GM18502 (cell line): ENCODE measurements around the gene DHRSX.
"Not testable (repeated sequence)": the region's sequence is repeated elsewhere in the genome, so short reads cannot be mapped to it uniquely, and the experiment has no call there.

ENCODE experiments used
- ATAC-seq: cut with Tn5 transposase; IDR thresholded peaks from one replicate; pipeline ENCODE4 v1.9.1; 2021; ENCODE audit warnings: mild to moderate bottlenecking; ENCODE audit not compliant: unreplicated experiment, poor library complexity

The DHRSX gene

GRCh38 chrX:2434270-2435163 lies 66.3 kb downstream of the DHRSX start:
- no peak for ATAC-seq

GRCh38 chrX:2432298-2432863 lies 68.4 kb downstream of the DHRSX start:
- ATAC-seq: no peak

DNA sequence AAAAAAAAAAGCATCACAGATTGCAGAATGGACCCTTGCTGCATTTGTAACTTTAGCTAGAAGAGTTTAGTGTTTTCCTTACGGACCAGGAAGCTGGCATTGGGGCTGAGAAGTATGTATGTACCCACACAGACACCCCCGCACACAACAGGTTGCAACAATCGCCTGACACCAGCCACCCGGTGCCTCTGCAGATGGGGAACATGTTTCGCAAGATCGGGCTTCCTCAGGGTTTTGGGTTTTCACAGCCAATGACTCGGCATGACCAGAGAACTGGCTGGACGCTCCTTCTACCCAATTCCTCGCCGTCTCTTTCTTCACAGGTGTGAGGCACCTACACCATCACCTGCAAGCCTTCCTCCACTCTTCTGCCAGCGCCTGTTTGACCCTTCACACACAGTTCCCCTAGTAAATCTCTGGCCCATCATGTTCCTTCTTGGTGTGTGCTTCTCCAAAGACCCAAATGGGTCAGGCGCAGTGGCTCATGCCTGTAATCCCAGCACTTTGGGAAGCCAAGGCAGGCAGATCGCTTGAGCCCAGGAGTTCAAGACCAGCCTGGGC lies 70.4 kb downstream of the DHRSX start:
- ATAC-seq: no peak

GRCh38 chrX:2427737-2428136 lies 73.0 kb downstream of the DHRSX start:
- ATAC-seq: no peak

DNA sequence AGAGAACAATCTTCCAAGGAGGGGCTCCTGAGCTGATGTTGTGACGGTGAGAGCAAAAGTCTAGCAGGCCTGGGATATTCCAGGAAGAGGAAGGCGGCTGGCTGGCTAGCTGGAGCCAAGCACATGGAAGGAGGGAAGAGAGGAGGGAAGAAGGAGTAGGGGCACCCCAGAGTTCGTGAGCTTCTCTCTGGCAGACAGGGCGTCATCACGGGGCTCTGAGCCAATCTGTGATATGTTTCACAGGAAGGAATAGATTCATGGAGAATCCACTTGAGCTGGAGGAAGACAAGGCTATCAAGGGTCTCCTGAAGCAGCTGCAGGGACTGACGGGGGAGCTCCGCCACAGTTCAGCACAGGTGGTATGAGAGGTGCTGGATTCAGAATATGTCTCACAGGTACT lies 73.6 kb downstream of the DHRSX start:
- ATAC-seq: no peak

- ATAC-seq: no peak
These were observed 74.4 kb downstream of the DHRSX start for GRCh38 chrX:2426289-2426882.

GRCh38 chrX:2425286-2426071 lies 75.3 kb downstream of the DHRSX start:
- ATAC-seq: no peak

GRCh38 chrX:2424317-2424716 lies 76.5 kb downstream of the DHRSX start:
- ATAC-seq: no peak

DNA sequence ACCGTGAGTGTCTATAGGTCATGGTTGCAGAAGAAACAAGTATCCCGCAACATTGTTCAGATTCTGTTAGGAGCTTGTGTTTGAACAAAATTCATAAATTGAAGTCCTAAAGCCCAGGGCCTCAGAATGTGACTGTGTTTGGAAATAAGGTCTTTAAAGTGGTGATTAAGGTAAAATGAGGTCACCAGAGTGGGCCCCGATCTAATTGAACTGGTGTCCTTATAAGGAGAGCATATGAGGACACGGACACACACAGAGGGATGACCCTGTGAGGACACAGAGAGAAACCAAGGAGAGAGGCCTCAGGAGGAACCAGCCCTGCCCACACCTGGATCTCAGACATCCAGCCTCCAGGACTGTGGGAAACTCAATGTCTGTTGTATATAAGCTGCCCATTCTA lies 76.9 kb downstream of the DHRSX start:
- ATAC-seq: no peak

DNA sequence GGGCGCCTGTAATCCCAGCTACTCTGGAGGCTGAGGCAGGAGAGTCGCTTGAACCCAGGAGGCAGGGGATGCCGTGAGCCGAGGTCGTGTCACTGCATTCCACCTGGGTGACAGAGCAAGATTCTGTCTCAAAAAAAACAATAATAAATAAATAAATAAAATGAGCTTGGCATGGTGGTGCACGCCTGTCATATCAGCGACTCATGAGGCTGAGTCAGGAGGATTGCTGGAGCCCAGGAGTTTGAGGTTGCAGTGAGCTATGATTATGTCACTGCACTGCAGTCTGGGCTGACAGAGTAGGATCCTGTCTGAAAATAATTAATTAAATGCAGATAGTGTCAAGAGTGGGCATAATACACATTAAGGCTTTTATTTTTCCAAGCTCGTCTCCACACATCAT lies 77.5 kb downstream of the DHRSX start:
- ATAC-seq: no peak

DNA sequence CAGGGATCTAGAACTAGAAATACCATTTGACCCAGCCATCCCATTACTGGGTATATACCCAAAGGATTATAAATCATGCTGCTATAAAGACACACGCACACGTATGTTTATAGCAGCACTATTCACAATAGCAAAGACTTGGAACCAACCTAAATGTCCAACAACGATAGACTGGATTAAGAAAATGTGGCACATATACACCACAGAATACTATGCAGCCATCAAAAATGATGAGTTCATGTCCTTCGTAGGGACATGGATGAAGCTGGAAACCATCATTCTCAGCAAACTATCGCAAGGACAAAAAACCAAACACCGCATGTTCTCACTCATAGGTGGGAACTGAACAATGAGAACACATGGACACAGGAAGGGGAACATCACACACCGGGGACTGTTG lies 81.4 kb downstream of the DHRSX start:
- ATAC-seq: not testable (repeated sequence)

DNA sequence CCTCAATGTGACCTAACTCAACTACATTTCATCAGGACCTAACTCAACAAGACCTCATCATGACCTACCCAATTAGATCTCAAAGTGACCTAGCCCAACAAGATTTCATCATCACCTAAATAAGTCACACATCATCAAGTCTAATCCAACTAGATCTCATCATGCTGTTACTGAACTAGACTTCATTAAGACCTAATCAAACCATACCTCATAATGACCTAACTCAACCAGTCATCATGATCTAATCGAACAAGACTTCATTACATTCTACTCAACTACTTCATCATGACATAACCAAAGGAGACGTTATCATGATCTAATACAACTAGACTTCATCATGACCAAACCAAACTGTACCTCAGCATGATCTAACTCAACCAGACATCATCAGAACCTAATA lies 82.8 kb downstream of the DHRSX start:
- ATAC-seq: no peak

- ATAC-seq: no peak
These were observed 83.7 kb downstream of the DHRSX start for GRCh38 chrX:2416851-2417604.

GRCh38 chrX:2414384-2414783 lies 86.4 kb downstream of the DHRSX start:
- no peak for ATAC-seq

DNA sequence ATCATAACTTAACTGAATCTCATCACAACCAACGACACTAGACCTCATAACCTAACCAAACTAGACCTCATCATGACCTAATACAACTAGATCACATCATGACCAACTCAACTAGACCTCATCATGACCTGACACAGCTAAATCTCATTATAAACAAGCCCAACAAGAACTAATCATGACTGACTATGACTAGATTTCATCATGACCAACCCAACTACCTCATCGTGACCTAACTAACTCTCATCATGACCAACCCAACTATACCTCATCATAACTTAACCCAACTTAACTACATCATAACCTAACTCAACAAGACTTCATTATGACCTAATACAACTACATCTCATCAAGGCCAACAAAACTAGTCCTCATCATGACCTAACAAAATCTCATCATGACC lies 86.8 kb downstream of the DHRSX start:
- no peak for ATAC-seq

GRCh38 chrX:2412131-2412530 lies 88.6 kb downstream of the DHRSX start:
- no peak for ATAC-seq

- no peak for ATAC-seq
These were observed 90.3 kb downstream of the DHRSX start for GRCh38 chrX:2410279-2411020.

- ATAC-seq: no peak
These were observed 91.0 kb downstream of the DHRSX start for GRCh38 chrX:2409796-2410195.

GRCh38 chrX:2408856-2409255 lies 91.9 kb downstream of the DHRSX start:
- ATAC-seq: no peak
